GM13976 (cell line): ENCODE data around the gene AADACL2.

Source experiments
- DNase-seq: peaks from one replicate; pipeline ENCODE4 v3.0.0; 2012; ENCODE audit warnings: low spot score
- CTCF ChIP-seq: IDR thresholded peaks from 2 replicates; pipeline ENCODE4 v1.5.1; 2012; ENCODE audit warnings: borderline replicate concordance, mild to moderate bottlenecking; ENCODE audit not compliant: insufficient read depth; ENCODE audit errors: extremely low read depth, missing control alignments, control extremely low read depth
- in situ Hi-C: fragments of 300-500 bp; cut with MboI; formaldehyde crosslinking; loops from one replicate; pipeline ENCODE4 v1.12.0; 2022; ENCODE audit warnings: low sequenced_read_pairs, mixed read lengths, inconsistent platforms; ENCODE audit not compliant: unreplicated experiment

Gene AADACL2

GRCh38 chr3:151794080-151794479, 60.4 kb downstream of the AADACL2 start:
- in situ Hi-C loops: no loop called here
- no peak for TF ChIP-seq CTCF
- no peak for DNase-seq

GRCh38 chr3:151795276-151795675, 61.5 kb downstream of the AADACL2 start:
- in situ Hi-C loops: no loop called here
- TF ChIP-seq CTCF: no peak
- DNase-seq: no peak

DNA sequence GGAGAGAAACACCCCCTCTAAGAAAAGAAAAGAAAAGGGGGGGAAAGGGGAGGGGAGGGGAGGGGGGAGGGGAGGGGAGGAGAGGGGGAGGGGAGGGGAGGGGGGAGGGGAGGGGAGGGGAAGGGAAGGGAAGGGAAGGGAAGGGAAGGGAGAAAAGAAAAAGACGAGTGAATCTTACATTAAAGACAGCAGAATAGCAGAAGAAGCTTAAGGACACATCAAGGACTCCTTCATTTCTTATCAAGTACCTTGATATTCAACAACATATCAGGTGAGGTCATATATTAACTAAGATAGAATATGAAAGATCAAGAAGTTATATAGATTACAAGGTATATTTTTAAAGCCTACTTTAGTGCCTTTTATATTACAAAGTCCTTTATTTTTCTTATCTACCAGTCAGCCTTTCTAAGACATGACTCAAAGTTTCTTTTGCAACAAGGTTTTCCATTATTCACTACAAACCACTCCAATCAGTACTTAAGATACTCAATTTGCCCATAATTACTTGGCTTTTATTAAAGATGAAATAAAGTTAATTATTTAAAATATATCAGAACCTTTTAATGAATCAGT, 62.5 kb downstream of the AADACL2 start:
- in situ Hi-C loops: no loop called here
- TF ChIP-seq CTCF: no peak
- DNase-seq: no peak

DNA sequence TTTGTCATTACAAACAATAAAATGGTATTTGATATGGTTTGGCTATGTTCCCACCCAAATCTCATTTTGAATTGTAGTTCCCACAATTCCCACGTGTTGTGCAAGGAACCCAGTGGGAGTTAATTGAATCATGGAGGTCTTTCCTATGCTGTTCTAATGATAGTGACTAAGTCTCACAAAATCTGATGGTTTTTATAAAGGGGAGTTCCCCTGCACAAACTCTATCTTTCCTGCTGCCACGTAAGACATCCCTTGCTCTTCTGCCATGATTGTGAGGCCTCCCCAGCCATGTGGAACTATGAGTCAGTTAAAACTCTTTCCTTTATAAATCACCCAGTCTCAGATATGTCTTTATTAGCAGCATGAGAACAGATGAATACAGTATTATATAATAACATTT, 64.7 kb downstream of the AADACL2 start:
- no peak for TF ChIP-seq CTCF
- DNase-seq: no peak
- in situ Hi-C loops: no loop called here

DNA sequence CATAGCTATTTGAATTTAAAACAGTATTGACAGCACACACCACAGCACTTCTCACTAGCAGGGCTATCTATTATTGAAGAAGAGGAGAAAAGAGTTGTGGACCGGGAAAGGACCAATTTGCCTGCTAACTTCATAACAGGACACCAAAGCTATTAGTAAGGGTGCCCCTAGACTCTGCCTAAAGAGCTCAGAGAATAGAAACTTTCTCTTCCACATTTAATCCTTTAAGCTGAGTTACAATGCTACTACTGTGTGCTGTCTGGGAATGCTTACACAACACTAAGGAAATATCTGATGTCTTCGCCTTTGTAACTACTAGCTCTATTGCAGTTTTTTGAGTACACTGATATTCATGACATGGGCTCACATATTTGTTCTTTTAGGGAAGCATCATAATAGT, 66.7 kb downstream of the AADACL2 start:
- no peak for TF ChIP-seq CTCF
- in situ Hi-C loops: no loop called here

GRCh38 chr3:151804267-151804666, 70.5 kb downstream of the AADACL2 start:
- TF ChIP-seq CTCF: no peak
- in situ Hi-C loops: no loop called here
- DNase-seq: no peak

More for the DNA sequence above, 66.7 kb downstream of the AADACL2 start:
- no peak for DNase-seq
